ENCODE results near the gene SGIP1. TPM values are rescaled to one million over a fixed set of nuclear protein-coding genes. Genes with fewer than 3 reads are reported as not detected.

SGIP1 gene
- total RNA-seq, 1 donor from 2014 or later, result 4.2 TPM

- H3K9me3 ChIP-seq (ENCODE audit: low read depth), result no peaks in the 10 kb centered on the region
- Mint-ChIP-seq H3K4me1 (no peaks in the 10 kb centered on the region), H3K9me3 (no peaks in the 10 kb centered on the region), H3K36me3 (no peaks in the 10 kb centered on the region), H3K27me3 (ENCODE audit: insufficient read depth, low read depth) (no peaks in the 10 kb centered on the region), H3K27ac (no peak overlapping the region), H3K4me3 (no peak overlapping the region)
- H3K36me3 ChIP-seq, result no peaks in the 10 kb centered on the region
- no peaks in the 10 kb centered on the region for H3F3A ChIP-seq (ENCODE audit: low read depth)
- H3K4me1 ChIP-seq, result no peaks in the 10 kb centered on the region
- no peak overlapping the region for H3K4me3 ChIP-seq
- no peak overlapping the region for H3K9ac ChIP-seq
- no peak overlapping the region for H2AFZ ChIP-seq (replicated peaks)
- no peaks in the 10 kb centered on the region for H3K79me2 ChIP-seq (ENCODE audit: low read depth)
- H4K20me1 ChIP-seq (ENCODE audit: low read depth), result no peaks in the 10 kb centered on the region
- no peak overlapping the region for H3K4me2 ChIP-seq
- no peak overlapping the region for H3K27ac ChIP-seq
- H3K27me3 ChIP-seq, result no peaks in the 10 kb centered on the region
- no peak for DNase-seq (ENCODE audit: low spot score)
- TF ChIP-seq EZH2 (IDR thresholded peaks at IDR 0.05) (no peak), CTCF (IDR thresholded peaks at IDR 0.05) (no peak), EZH2phosphoT487 (IDR thresholded peaks at IDR 0.05) (no peak)
These were observed 8.4 kb downstream of the SGIP1 start for GRCh38 chr1:66542314-66542713.

GRCh38 chr1:66542811-66543767 lies 9.1 kb downstream of the SGIP1 start:
- no peak for TF ChIP-seq EZH2phosphoT487 (IDR thresholded peaks at IDR 0.05)
- TF ChIP-seq EZH2 (IDR thresholded peaks at IDR 0.05), result no peak
- TF ChIP-seq CTCF (IDR thresholded peaks at IDR 0.05), result no peak
- H3F3A ChIP-seq (ENCODE audit: low read depth), result no peaks in the 10 kb centered on the region
- H3K4me2 ChIP-seq, result no peak overlapping the region
- no peaks in the 10 kb centered on the region for H3K9me3 Mint-ChIP-seq
- no peak overlapping the region for H3K9ac ChIP-seq
- no peaks in the 10 kb centered on the region for H3K9me3 ChIP-seq (ENCODE audit: low read depth)
- DNase-seq (ENCODE audit: low spot score), result no peak
- no peaks in the 10 kb centered on the region for H4K20me1 ChIP-seq (ENCODE audit: low read depth)
- no peaks in the 10 kb centered on the region for H3K36me3 ChIP-seq
- H2AFZ ChIP-seq (replicated peaks), result no peak overlapping the region
- H3K4me3 Mint-ChIP-seq, result no peak overlapping the region
- H3K27ac Mint-ChIP-seq, result no peak overlapping the region
- H3K27ac ChIP-seq, result no peak overlapping the region
- H3K27me3 Mint-ChIP-seq (ENCODE audit: insufficient read depth, low read depth), result no peaks in the 10 kb centered on the region
- no peaks in the 10 kb centered on the region for H3K27me3 ChIP-seq
- H3K4me1 ChIP-seq, result no peaks in the 10 kb centered on the region
- H3K4me1 Mint-ChIP-seq, result no peaks in the 10 kb centered on the region
- H3K4me3 ChIP-seq, result no peak overlapping the region
- H3K36me3 Mint-ChIP-seq, result no peaks in the 10 kb centered on the region
- H3K79me2 ChIP-seq (ENCODE audit: low read depth), result no peaks in the 10 kb centered on the region

- no peaks in the 10 kb centered on the region for H3K9me3 ChIP-seq (ENCODE audit: low read depth)
- no peak overlapping the region for H3K9ac ChIP-seq
- H2AFZ ChIP-seq (replicated peaks), result no peak overlapping the region
- no peaks in the 10 kb centered on the region for H3K4me1 ChIP-seq
- Mint-ChIP-seq H3K36me3 (no peaks in the 10 kb centered on the region), H3K27ac (no peak overlapping the region), H3K4me3 (no peak overlapping the region), H3K9me3 (no peaks in the 10 kb centered on the region), H3K27me3 (ENCODE audit: insufficient read depth, low read depth) (no peaks in the 10 kb centered on the region), H3K4me1 (no peaks in the 10 kb centered on the region)
- no peaks in the 10 kb centered on the region for H3K27me3 ChIP-seq
- TF ChIP-seq EZH2 (IDR thresholded peaks at IDR 0.05), result no peak
- TF ChIP-seq EZH2phosphoT487 (IDR thresholded peaks at IDR 0.05), result no peak
- no peak for TF ChIP-seq CTCF (IDR thresholded peaks at IDR 0.05)
- H3F3A ChIP-seq (ENCODE audit: low read depth), result no peaks in the 10 kb centered on the region
- no peak overlapping the region for H3K27ac ChIP-seq
- no peak overlapping the region for H3K4me3 ChIP-seq
- H3K79me2 ChIP-seq (ENCODE audit: low read depth), result no peaks in the 10 kb centered on the region
- no peak for DNase-seq (ENCODE audit: low spot score)
- H4K20me1 ChIP-seq (ENCODE audit: low read depth), result no peaks in the 10 kb centered on the region
- no peaks in the 10 kb centered on the region for H3K36me3 ChIP-seq
- H3K4me2 ChIP-seq, result no peak overlapping the region
These were observed 12.3 kb downstream of the SGIP1 start for GRCh38 chr1:66546047-66546810.

Data from neural progenitor cell (in vitro differentiated cells).